Measurements from ENCODE around the gene GPR39. TPM values are rescaled to one million over a fixed set of nuclear protein-coding genes. Genes with fewer than 3 reads are reported as not detected.

The GPR39 gene
- total RNA-seq, 1 experiment from 2014 or later, result 0.50 TPM

DNA sequence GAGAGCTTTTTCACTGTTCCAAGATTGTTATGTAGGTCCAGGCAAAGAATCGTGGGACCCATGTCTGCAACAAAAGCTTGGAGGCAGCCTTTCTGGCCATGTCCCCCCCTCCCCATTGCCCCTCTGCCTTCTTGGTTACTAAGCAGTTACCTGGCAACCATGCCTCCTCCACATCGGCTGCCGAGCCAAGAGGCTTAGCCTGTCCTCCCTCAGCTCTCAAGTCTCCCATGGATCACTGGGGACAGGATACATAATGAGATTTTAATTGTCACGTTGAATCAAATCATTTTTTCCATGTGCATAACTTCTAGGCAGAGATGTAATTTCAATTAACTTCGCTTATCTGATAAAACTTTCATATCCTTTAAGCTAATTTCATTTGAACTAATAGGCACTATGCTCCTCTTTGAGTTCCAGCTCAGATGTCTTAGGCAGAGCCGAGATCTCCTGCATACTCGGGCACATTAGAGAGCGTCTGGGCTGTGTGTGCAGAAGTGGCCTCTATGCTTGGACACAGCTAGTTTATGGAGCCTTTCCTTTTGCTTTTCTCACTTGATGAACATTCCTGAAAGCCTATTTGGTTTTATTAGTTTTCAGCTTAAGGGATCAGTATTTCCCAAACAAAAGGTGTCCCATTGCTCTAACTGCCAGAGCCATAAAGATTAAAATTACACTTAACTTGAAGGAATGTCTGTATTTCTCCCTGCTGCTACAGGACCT is 172.7 kb downstream of the GPR39 start:
- Mint-ChIP-seq H3K27ac (peak overlapping the region in 2 of 3 experiments; percentile 3 to 34; a peak in 2 of 7 replicates), H3K4me3 (no peak overlapping the region), H3K9me3 (peaks cover 0 to 3% of the 10 kb centered on the region in 2 experiments; a peak in 2 of 5 replicates), H3K4me1 (peaks cover 28 to 38% of the 10 kb centered on the region in 2 experiments), H3K36me3 (ENCODE audit: insufficient read depth in 1 of 3, low read depth in 3 of 3) (peaks cover 0 to 4% (median 3%) of the 10 kb centered on the region in 3 experiments; a peak in 4 of 7 replicates), H3K27me3 (ENCODE audit: low read depth) (peaks cover 4% of the 10 kb centered on the region; the same call in 1 of the 2 replicates)
- Histone ChIP-seq H3K27me3 (ENCODE audit: insufficient read depth, low read length) (no peaks in the 10 kb centered on the region), H3T11ph (ENCODE audit: low read length) (no peak overlapping the region), H2BK20ac (ENCODE audit: low read depth, low read length, poor library complexity, severe bottlenecking) (no peak overlapping the region), H4K20me1 (ENCODE audit: control insufficient read depth, insufficient read depth, insufficient read length) (no peaks in the 10 kb centered on the region), H3K9me3 (ENCODE audit: control insufficient read depth, low read depth, low read length) (no peaks in the 10 kb centered on the region), H3K79me1 (ENCODE audit: insufficient read depth, low read depth, low read length, poor library complexity, severe bottlenecking) (no peaks in the 10 kb centered on the region), H2BK120ac (ENCODE audit: low read depth, low read length, poor library complexity, severe bottlenecking) (no peak overlapping the region), H3K18ac (ENCODE audit: insufficient read length, low read depth, low read length) (no peak overlapping the region), H3K56ac (ENCODE audit: insufficient read length, low read depth, low read length) (no peak overlapping the region), H3K4ac (ENCODE audit: low read depth, low read length) (no peak overlapping the region), H2AK5ac (ENCODE audit: insufficient read length, low read length) (no peak overlapping the region), H3K14ac (ENCODE audit: insufficient read depth, low read length) (no peak overlapping the region), H2BK15ac (ENCODE audit: low read depth, low read length) (no peak overlapping the region), H3K4me1 (ENCODE audit: insufficient read depth, low read length) (peaks cover 2% of the 10 kb centered on the region; the same call in 1 of the 2 replicates), H3K79me2 (ENCODE audit: insufficient read depth, low read length) (no peaks in the 10 kb centered on the region), H3K23ac (ENCODE audit: insufficient read length, low read depth, low read length) (no peak overlapping the region), H3K27ac (ENCODE audit: insufficient read length, low read depth, low read length) (no peak overlapping the region), H4K91ac (ENCODE audit: insufficient read length, low read depth, low read length) (no peak overlapping the region), H3K23me2 (ENCODE audit: insufficient read length, low read depth, low read length, poor library complexity, severe bottlenecking) (no peaks in the 10 kb centered on the region), H2BK12ac (ENCODE audit: insufficient read length, low read depth, low read length) (no peak overlapping the region), H4K5ac (ENCODE audit: insufficient read length, low read depth, low read length) (no peak overlapping the region), H3K9ac (ENCODE audit: extremely low read depth, insufficient read length, low read length) (no peak overlapping the region), H3K4me2 (ENCODE audit: insufficient read depth, insufficient read length, low read length) (no peak overlapping the region), H2AFZ (ENCODE audit: low read length) (no peak overlapping the region), H2BK5ac (ENCODE audit: insufficient read length, low read length) (no peak overlapping the region), H4K8ac (replicated peaks; ENCODE audit: insufficient read length, low read depth, low read length) (no peak overlapping the region)
- TF ChIP-seq, protein P1, sequence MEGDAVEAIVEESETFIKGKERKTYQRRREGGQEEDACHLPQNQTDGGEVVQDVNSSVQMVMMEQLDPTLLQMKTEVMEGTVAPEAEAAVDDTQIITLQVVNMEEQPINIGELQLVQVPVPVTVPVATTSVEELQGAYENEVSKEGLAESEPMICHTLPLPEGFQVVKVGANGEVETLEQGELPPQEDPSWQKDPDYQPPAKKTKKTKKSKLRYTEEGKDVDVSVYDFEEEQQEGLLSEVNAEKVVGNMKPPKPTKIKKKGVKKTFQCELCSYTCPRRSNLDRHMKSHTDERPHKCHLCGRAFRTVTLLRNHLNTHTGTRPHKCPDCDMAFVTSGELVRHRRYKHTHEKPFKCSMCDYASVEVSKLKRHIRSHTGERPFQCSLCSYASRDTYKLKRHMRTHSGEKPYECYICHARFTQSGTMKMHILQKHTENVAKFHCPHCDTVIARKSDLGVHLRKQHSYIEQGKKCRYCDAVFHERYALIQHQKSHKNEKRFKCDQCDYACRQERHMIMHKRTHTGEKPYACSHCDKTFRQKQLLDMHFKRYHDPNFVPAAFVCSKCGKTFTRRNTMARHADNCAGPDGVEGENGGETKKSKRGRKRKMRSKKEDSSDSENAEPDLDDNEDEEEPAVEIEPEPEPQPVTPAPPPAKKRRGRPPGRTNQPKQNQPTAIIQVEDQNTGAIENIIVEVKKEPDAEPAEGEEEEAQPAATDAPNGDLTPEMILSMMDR (conservative IDR thresholded peaks at IDR 0.05), result no peak
- no peak for DNase-seq
- no CpG with 5 or more reads among the region's 8 CpGs for WGBS (ENCODE audit: extremely low coverage, insufficient read length, low lambda C conversion rate)

Measured in H9 (cell line).